H1 (cell line): ENCODE measurements around the gene YIPF2. TPM values are rescaled to one million over a fixed set of nuclear protein-coding genes. Genes with fewer than 3 reads are reported as not detected.

ENCODE experiments used
- CTCF ChIP-seq, 3 experiments: IDR thresholded peaks; 1 replicate in 2 of 3; 2 replicates in 1 of 3; pipeline versions ENCODE4 v1.5.1 to v1.6.1; 2011; ENCODE audit warnings: low read length in 3 of 3, mild to moderate bottlenecking in 3 of 3, inconsistent platforms in 2 of 3, low read depth in 1 of 3, moderate library complexity in 1 of 3; ENCODE audit not compliant: insufficient read depth in 1 of 3; ENCODE audit errors: control extremely low read depth in 1 of 3
- HDAC2 ChIP-seq, 2 experiments: fragments of 300-600 bp in 1 of 2; sonication (generic) in 1 of 2; IDR thresholded peaks; 2 replicates each; pipeline ENCODE4 v1.6.1; 2011 to 2012; ENCODE audit warnings: low read depth in 2 of 2, low read length in 2 of 2, mild to moderate bottlenecking in 2 of 2, moderate library complexity in 2 of 2, borderline replicate concordance in 1 of 2, inconsistent platforms in 1 of 2
- SAP30 ChIP-seq: fragments of 300-600 bp; sonication (generic); IDR thresholded peaks from 2 replicates; pipeline ENCODE4 v1.7.1; 2012; ENCODE audit warnings: low read length, moderate library complexity, mild to moderate bottlenecking, inconsistent platforms; ENCODE audit not compliant: insufficient read depth, insufficient replicate concordance
- SP2 ChIP-seq: IDR thresholded peaks from 2 replicates; pipeline ENCODE4 v1.6.1; 2012; ENCODE audit warnings: mild to moderate bottlenecking, low read length, inconsistent platforms
- polyA plus RNA-seq, 7 experiments: library from polyadenylated mRNA; depleted of rRNA in 3 of 7; stranded (reverse) in 5 of 7; unstranded in 2 of 7; fragments of >200 nt in 5 of 7; fragments of 200-250 nt in 2 of 7; gene quantifications; 1 replicate in 5 of 7; 2 replicates in 1 of 7; 4 replicates in 1 of 7; pipeline versions ENCODE4 v1.2.1 to v1.2.3, GENCODE V29; 2011 to 2013; ENCODE audit warnings: missing spikeins in 2 of 7, mixed read lengths in 2 of 7
- total RNA-seq: library from RNA; stranded (reverse); fragmentation: NEBNext Ultra II Directional; extraction: Animal tissue kit (Norgen Biotek cat#: 25700); gene quantifications from 2 replicates; pipeline ENCODE4 v1.2.1, GENCODE V29; 2021

YIPF2 gene
- total and polyA plus RNA-seq, 2 of the 8 experiments (the other 6 are each of a cell fraction or from before 2014, with no cell fraction given), result 48.3 to 112 TPM

GRCh38 chr19:10892256-10892655 is 36.2 kb downstream of the YIPF2 start (continued):
- TF ChIP-seq SAP30, result no peak
- TF ChIP-seq SP2, result no peak
- TF ChIP-seq HDAC2 (IDR thresholded peaks at IDR 0.05; ENCODE audit: borderline replicate concordance in 1 of 2, low read depth in 2 of 2, low read length in 2 of 2), result no peak
- TF ChIP-seq CTCF (IDR thresholded peaks at IDR 0.05; ENCODE audit: control extremely low read depth in 1 of 3, insufficient read depth in 1 of 3, low read depth in 1 of 3, low read length in 3 of 3), result no peak
